ENCODE results near the gene NID1. TPM values are rescaled to one million over a fixed set of nuclear protein-coding genes. Genes with fewer than 3 reads are reported as not detected.

The NID1 gene
- total RNA-seq: 10 to 100 TPM; 65.3 to 90.1 TPM
- polyA plus RNA-seq: 10 to 100 TPM; 21.2 to 45.1 TPM

- no peak for TF ChIP-seq FOXA1 (IDR thresholded peaks at IDR 0.05)
- no peak for TF ChIP-seq ZBTB33 (IDR thresholded peaks at IDR 0.05)
- peak; percentile 60 for TF ChIP-seq SP1 (IDR thresholded peaks at IDR 0.05)
- no peak for TF ChIP-seq NR2F2 (IDR thresholded peaks at IDR 0.05)
- TF ChIP-seq HNF4A (conservative IDR thresholded peaks at IDR 0.05): no peak
- peak; percentile 77 for TF ChIP-seq YY1 (IDR thresholded peaks at IDR 0.05)
- TF ChIP-seq GABPA (IDR thresholded peaks at IDR 0.05 in 1 of 2, conservative IDR thresholded peaks at IDR 0.05 in 1 of 2): no peak
- TF ChIP-seq RXRA (IDR thresholded peaks at IDR 0.05): no peak
- no peak for TF ChIP-seq ATF3 (IDR thresholded peaks at IDR 0.05)
- peak; percentile 37 to 64 for TF ChIP-seq RAD21 (IDR thresholded peaks at IDR 0.05)
- TF ChIP-seq FOXA2 (IDR thresholded peaks at IDR 0.05): no peak
- TF ChIP-seq JUND (IDR thresholded peaks at IDR 0.05): no peak
- TF ChIP-seq EGR1 (IDR thresholded peaks at IDR 0.05; ENCODE audit: low read depth in 2 of 2): no peak
- TF ChIP-seq HNF4G (IDR thresholded peaks at IDR 0.05): no peak
- peak; percentile 24 for TF ChIP-seq CTCF (IDR thresholded peaks at IDR 0.05; ENCODE audit: low read depth, low read length, missing input control)
- TF ChIP-seq MAX (IDR thresholded peaks at IDR 0.05): no peak
- peak; percentile 88 for TF ChIP-seq TAF1 (conservative IDR thresholded peaks at IDR 0.05)
- peak; percentile 71 for TF ChIP-seq REST (IDR thresholded peaks at IDR 0.05)
- DNase-seq (ENCODE audit: low spot score): peak; percentile 69
- under 1% methylated on average over 100 of the region's 100 CpGs for whole genome bisulfite sequencing
- Histone ChIP-seq H3K9me3 (ENCODE audit: control insufficient read depth in 4 of 4, low read length in 3 of 4) (no peaks in the 10 kb centered on the region), H3K36me3 (ENCODE audit: control insufficient read depth in 4 of 4, insufficient read depth in 3 of 4, low read depth in 1 of 4, low read length in 3 of 4) (peaks cover 0 to 5% (median 2%) of the 10 kb centered on the region in 4 donors), H3K4me3 (ENCODE audit: low read depth in 1 of 3, low read length in 3 of 3) (peak within 1 kb of the TSS; percentile 69 to 95 (median 84)), H3K9ac (ENCODE audit: low read depth in 1 of 2, low read length in 2 of 2) (peak within 1 kb of the TSS; percentile 75 to 86), H3K27ac (ENCODE audit: low read depth in 1 of 2, low read length in 2 of 2) (peak within 1 kb of the TSS; percentile 93), H3K27me3 (ENCODE audit: control insufficient read depth in 4 of 4, insufficient read depth in 4 of 4, low read length in 3 of 4) (no peaks in the 10 kb centered on the region), H3K4me1 (ENCODE audit: control insufficient read depth in 4 of 4, insufficient read depth in 4 of 4, low read length in 3 of 4) (peaks cover 4 to 44% (median 20%) of the 10 kb centered on the region in 4 donors)
Measured at GRCh38 chr1:236064674-236065508, at the start of gene NID1. Gene NID1 (minus strand): TSS chr1:236065090. CDS start chr1:236065079, 11 bp downstream.
